HepG2 (cell line): Measurements from ENCODE around the gene SOBP. TPM values are rescaled to one million over a fixed set of nuclear protein-coding genes. Genes with fewer than 3 reads are reported as not detected.

Experiments
- E2F1 ChIP-seq: sonication (generic); formaldehyde crosslinking; IDR thresholded peaks from 2 replicates; pipeline ENCODE4 v1.5.0; 2020; ENCODE audit warnings: missing genetic modification reagents
- ELF3 ChIP-seq: IDR thresholded peaks from 2 replicates; pipeline ENCODE4 v1.6.1; 2016; ENCODE audit warnings: missing genetic modification reagents, missing compliant biosample characterization
- FOXA3 ChIP-seq: IDR thresholded peaks from 2 replicates; pipeline ENCODE4 v1.6.1; 2016; ENCODE audit warnings: missing genetic modification reagents, missing compliant biosample characterization
- HDAC1 ChIP-seq: sonication (generic); formaldehyde crosslinking; IDR thresholded peaks from 2 replicates; pipeline ENCODE4 v1.5.1; 2020; ENCODE audit warnings: mild to moderate bottlenecking, missing genetic modification reagents
- KAT7 ChIP-seq: IDR thresholded peaks from 2 replicates; pipeline ENCODE4 v1.6.1; 2018; ENCODE audit warnings: borderline replicate concordance, missing compliant biosample characterization
- NONO ChIP-seq, 2 experiments: fragments of 450-650 bp in 1 of 2; sonication (generic) in 1 of 2; formaldehyde crosslinking in 1 of 2; IDR thresholded peaks in 1 of 2; conservative IDR thresholded peaks in 1 of 2; 2 replicates each; pipeline versions ENCODE4 v1.6.1 to v1.8.0; 2017 to 2022; ENCODE audit warnings: mild to moderate bottlenecking in 1 of 2, missing genetic modification reagents in 1 of 2, moderate library complexity in 1 of 2
- PRDM15 ChIP-seq: sonication (generic); formaldehyde crosslinking; IDR thresholded peaks from 2 replicates; pipeline ENCODE4 v1.4.0; 2020; ENCODE audit warnings: missing genetic modification reagents
- SAFB2 ChIP-seq: sonication (generic); formaldehyde crosslinking; IDR thresholded peaks from 2 replicates; pipeline ENCODE4 v1.5.1; 2020; ENCODE audit warnings: missing genetic modification reagents, low read depth, mild to moderate bottlenecking, borderline replicate concordance
- SIX4 ChIP-seq: sonication (generic); formaldehyde crosslinking; IDR thresholded peaks from 2 replicates; pipeline ENCODE4 v1.4.0; 2020; ENCODE audit warnings: missing genetic modification reagents
- SP140L ChIP-seq: sonication (generic); formaldehyde crosslinking; IDR thresholded peaks from 2 replicates; pipeline ENCODE4 v1.4.0; 2020; ENCODE audit warnings: missing genetic modification reagents, borderline replicate concordance
- TBX3 ChIP-seq: fragments of 450-650 bp; IDR thresholded peaks from 2 replicates; pipeline ENCODE4 v1.6.1; 2017; ENCODE audit warnings: antibody characterized with exemption, mild to moderate bottlenecking, inconsistent platforms, borderline replicate concordance
- TEAD3 ChIP-seq: optimal IDR thresholded peaks from 2 replicates; pipeline ENCODE3; 2016; ENCODE audit warnings: borderline replicate concordance
- ZFYVE20 ChIP-seq: sonication (generic); formaldehyde crosslinking; IDR thresholded peaks from 2 replicates; pipeline ENCODE4 v1.8.0; 2023; ENCODE audit warnings: low read depth, mild to moderate bottlenecking, moderate library complexity, missing genetic modification reagents, borderline replicate concordance
- ZKSCAN8 ChIP-seq: IDR thresholded peaks from 2 replicates; pipeline ENCODE4 v1.6.1; 2016; ENCODE audit warnings: borderline replicate concordance, missing genetic modification reagents, missing compliant biosample characterization
- ZNF160 ChIP-seq: sonication (generic); formaldehyde crosslinking; IDR thresholded peaks from 2 replicates; pipeline ENCODE4 v1.8.0; 2022; ENCODE audit warnings: mild to moderate bottlenecking, inconsistent platforms, missing genetic modification reagents
- ZNF574 ChIP-seq: sonication (generic); formaldehyde crosslinking; IDR thresholded peaks from 2 replicates; pipeline ENCODE4 v1.4.0; 2020; ENCODE audit warnings: missing genetic modification reagents
- ZNF710 ChIP-seq: sonication (generic); formaldehyde crosslinking; IDR thresholded peaks from 2 replicates; pipeline ENCODE4 v1.5.0; 2020; ENCODE audit warnings: mild to moderate bottlenecking, missing genetic modification reagents, borderline replicate concordance
- ZNF780A ChIP-seq: sonication (generic); formaldehyde crosslinking; IDR thresholded peaks from 2 replicates; pipeline ENCODE4 v1.8.0; 2022; ENCODE audit warnings: mild to moderate bottlenecking, missing genetic modification reagents, moderate library complexity
- ZSCAN25 ChIP-seq: sonication (generic); formaldehyde crosslinking; IDR thresholded peaks from 2 replicates; pipeline ENCODE4 v1.8.0; 2022; ENCODE audit warnings: mild to moderate bottlenecking, missing genetic modification reagents
- polyA plus RNA-seq, 8 experiments: library from polyadenylated mRNA; depleted of rRNA in 3 of 8; stranded (reverse) in 7 of 8; unstranded in 1 of 8; fragments of >200 nt; fragmentation: Illumina TruSeq in 4 of 8; extraction: Trizol in 4 of 8; gene quantifications; 2 replicates each; pipeline versions ENCODE4 v1.2.1 to v1.2.3, GENCODE V29; 2011 to 2016; ENCODE audit warnings: low read depth in 4 of 8, missing spikeins in 1 of 8, mixed read lengths in 1 of 8; ENCODE audit not compliant: insufficient read depth in 1 of 8
- total RNA-seq, 5 experiments: library from RNA; depleted of rRNA; stranded (reverse); fragments of >200 nt; fragmentation: Illumina TruSeq; extraction: Trizol; gene quantifications; 2 replicates each; pipeline ENCODE4 v1.2.3, GENCODE V29; 2016; ENCODE audit warnings: low read depth in 1 of 5

SOBP gene
- total and polyA plus RNA-seq, 2 of the 13 experiments (the other 11 are each of a cell fraction or from before 2014, with no cell fraction given): 1.5 to 6.9 TPM

- TF ChIP-seq E2F1 (CRISPR knock-in tag): no peak
- TF ChIP-seq TEAD3 (CRISPR knock-in tag): peak; percentile 92
- no peak for TF ChIP-seq SP140L (CRISPR knock-in tag)
- TF ChIP-seq ZNF710 (CRISPR knock-in tag): peak; percentile 98
- TF ChIP-seq KAT7 (CRISPR knock-in tag): no peak; the same call in 1 of the 2 replicates
- TF ChIP-seq ZNF780A (CRISPR knock-in tag): no peak
- peak; percentile 92 for TF ChIP-seq HDAC1
- no peak for TF ChIP-seq ZFYVE20 (CRISPR knock-in tag)
- no peak for TF ChIP-seq ZNF160 (CRISPR knock-in tag)
- no peak for TF ChIP-seq SAFB2 (CRISPR knock-in tag)
- peak; percentile 72 for TF ChIP-seq ZNF574
- no peak for TF ChIP-seq PRDM15 (CRISPR knock-in tag)
- peak; percentile 99 for TF ChIP-seq ZKSCAN8 (CRISPR knock-in tag)
- TF ChIP-seq ZSCAN25: no peak
- TF ChIP-seq TBX3: peak; percentile 80; the same call in 1 of the 2 replicates
- TF ChIP-seq FOXA3: peak; percentile 90
- no peak for TF ChIP-seq NONO (IDR thresholded peaks at IDR 0.05)
- peak; percentile 73; the same call in 1 of the 2 replicates for TF ChIP-seq NONO (CRISPR knock-in tag; conservative IDR thresholded peaks at IDR 0.05)
- peak; percentile 97 for TF ChIP-seq SIX4
- TF ChIP-seq ELF3 (CRISPR knock-in tag): peak; percentile 52
These were observed 3.5 kb downstream of the SOBP start (continued) for GRCh38 chr6:107493158-107494057.
